ENCODE measurements around the gene PRKCD. TPM values are rescaled to one million over a fixed set of nuclear protein-coding genes. Genes with fewer than 3 reads are reported as not detected.

PRKCD gene
- total RNA-seq, result 4.2 and 4.4 TPM in 2 replicates

DNA sequence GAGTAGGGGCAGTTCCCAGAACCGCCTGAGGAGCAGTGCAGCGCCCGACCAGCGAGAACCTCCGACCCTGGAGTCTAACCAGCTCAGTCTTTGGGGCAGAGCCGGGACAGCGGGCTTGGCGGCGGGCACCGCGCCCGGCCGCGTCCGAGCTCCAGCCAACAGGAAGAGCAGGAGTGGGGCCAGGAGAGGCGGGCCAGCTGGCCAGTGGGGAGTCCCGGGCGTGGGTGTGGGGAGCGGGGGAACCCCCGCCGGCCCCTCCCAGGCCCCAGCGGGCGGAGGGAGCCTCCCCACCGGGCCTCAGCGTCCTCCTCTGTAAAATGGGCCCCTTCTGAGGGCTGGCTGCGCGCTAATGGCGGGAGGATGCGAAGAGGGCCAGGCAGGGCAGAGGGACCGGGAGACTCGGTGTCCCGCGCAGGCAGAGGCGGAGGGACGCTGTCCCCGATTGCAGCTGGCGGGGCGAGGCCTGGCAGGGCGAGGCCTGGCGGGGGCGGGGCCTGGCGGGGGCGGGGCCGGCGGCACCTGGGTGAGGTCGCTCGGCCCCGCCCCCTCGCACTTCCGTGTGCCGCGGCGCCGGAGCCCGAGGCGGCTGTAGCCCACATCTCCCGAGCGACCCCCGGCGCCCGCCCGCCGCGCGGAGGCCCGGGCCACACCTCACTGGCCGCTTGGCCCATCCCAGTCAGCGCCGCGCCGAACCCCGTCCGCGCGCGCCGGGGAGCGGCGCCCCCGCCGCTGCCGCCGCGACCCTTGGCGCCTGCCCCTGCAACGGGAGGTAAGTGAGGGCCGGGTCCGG is at the start of gene PRKCD:
TSS of gene PRKCD (plus strand) at position 550 of the 790 bp plus-strand sequence. CDS start 17,214 bp downstream, outside the sequence.

DNA sequence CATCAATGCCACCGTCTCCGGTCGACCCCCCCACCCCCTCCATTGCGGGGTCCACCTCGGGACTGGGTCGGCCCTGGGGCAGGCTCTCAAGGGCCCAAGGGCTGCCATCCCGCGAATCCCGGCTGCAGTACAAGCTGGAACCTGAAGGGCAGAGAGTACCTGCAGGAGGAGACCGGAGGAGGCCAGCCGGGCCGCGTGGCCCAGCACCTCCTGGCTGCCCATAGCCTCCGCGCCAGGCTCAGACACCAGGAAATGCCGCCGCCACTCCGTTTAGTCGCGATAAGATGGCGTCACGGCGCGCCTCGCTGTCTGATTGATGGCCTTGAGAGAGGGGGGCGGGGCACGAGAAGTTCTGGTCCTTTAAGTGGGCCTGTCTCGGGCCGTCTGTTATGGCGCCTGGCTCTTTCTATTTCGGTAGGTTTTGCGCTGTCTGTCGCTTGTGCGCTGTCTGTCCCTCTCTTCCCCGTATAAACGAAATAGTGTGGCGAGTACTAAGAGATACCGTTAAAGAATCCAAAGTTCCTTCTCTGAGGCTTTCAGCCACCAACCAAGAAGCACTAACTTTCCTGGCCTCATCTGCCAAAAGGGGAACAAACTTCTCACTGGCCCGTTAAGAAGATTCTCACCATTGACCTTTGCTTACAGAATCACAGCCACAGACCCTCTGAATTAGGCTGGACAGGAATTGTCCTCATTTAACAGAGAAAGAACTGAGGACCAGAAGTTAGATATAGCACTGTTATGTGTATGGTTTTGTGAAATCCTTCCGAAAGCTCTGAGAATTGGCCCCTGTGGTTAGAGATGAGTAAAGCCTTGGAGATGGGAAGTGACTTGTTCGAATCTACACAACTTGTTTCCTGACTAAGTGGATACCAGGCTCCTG is 30.6 kb upstream of the PRKCD start, which contains the start of gene RFT1:
TSS of gene RFT1 (minus strand) at position 257 of the 883 bp plus-strand sequence. CDS start at position 222, 35 bp downstream.

Other genes starting within 250 kb of the PRKCD start
- 3.5 and 3.9 TPM in 2 replicates for gene SFMBT1, start 115.1 kb upstream of the PRKCD start, total RNA-seq
- 12.0 and 24.9 TPM in 2 replicates for gene RFT1, start 30.8 kb upstream of the PRKCD start, total RNA-seq
- gene TKT, start 94.8 kb downstream of the PRKCD start, total RNA-seq, result 312 and 467 TPM in 2 replicates
- gene DCP1A, start 186.3 kb downstream of the PRKCD start, total RNA-seq, result 13.8 and 18.3 TPM in 2 replicates